Measurements from ENCODE around the gene WIZ. TPM values are rescaled to one million over a fixed set of nuclear protein-coding genes. Genes with fewer than 3 reads are reported as not detected.
A peak's percentile ranks its signal among the peaks of the same experiment; 100 is the strongest.

The WIZ gene
- total RNA-seq, 1 donor from 2014 or later: 34.1 TPM

DNA sequence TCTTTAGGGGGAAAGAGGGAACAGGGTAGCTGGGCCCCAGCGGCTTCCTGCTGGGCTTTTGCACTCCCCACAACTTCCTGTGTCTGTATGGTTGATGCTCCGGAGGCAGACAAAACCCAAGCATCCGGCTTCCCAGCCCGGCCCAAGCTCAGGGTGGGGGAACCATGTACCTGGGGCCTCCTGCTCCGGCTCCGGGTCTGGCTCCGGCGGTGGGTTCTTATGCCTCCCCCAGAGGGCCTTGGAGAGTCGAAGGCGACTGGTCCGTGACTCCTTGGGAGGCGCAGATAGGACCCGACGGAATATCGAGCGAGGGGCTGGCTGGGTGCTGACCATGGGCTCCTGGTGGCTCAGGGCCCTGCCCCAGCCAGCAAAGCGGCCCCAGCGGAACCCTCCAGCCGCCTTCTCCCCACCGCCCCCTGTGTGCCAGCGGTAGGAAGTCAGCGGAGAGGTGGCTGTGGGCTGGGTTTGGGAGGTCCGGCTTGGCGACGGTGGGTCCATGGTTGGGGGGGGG lies 14.2 kb upstream of the WIZ start:
- Mint-ChIP-seq H3K27ac (peak overlapping the region; percentile 91), H3K4me1 (peaks cover 41% of the 10 kb centered on the region), H3K4me3 (peak overlapping the region; percentile 89), H3K36me3 (ENCODE audit: low read depth) (peaks cover 37% of the 10 kb centered on the region), H3K9me3 (no peaks in the 10 kb centered on the region), H3K27me3 (peaks cover 5% of the 10 kb centered on the region)
- peak; percentile 52 for DNase-seq
- ChIA-PET CTCF (interaction anchor here (0.8 to 1.3 kb wide), 4 partner anchors 10 to 92 kb away, joined by 4 to 5 read pairs (median 4); partner anchors contain the start of genes AKAP8L and WIZ), POLR2A (interaction anchor here (0.5 to 2.5 kb wide), 12 partner anchors 9 to 767 kb away, joined by 3 to 27 read pairs (median 6); partner anchors contain the start of genes AKAP8, AKAP8L, HSH2D and WIZ)
- TF ChIP-seq, protein P1, sequence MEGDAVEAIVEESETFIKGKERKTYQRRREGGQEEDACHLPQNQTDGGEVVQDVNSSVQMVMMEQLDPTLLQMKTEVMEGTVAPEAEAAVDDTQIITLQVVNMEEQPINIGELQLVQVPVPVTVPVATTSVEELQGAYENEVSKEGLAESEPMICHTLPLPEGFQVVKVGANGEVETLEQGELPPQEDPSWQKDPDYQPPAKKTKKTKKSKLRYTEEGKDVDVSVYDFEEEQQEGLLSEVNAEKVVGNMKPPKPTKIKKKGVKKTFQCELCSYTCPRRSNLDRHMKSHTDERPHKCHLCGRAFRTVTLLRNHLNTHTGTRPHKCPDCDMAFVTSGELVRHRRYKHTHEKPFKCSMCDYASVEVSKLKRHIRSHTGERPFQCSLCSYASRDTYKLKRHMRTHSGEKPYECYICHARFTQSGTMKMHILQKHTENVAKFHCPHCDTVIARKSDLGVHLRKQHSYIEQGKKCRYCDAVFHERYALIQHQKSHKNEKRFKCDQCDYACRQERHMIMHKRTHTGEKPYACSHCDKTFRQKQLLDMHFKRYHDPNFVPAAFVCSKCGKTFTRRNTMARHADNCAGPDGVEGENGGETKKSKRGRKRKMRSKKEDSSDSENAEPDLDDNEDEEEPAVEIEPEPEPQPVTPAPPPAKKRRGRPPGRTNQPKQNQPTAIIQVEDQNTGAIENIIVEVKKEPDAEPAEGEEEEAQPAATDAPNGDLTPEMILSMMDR (IDR thresholded peaks at IDR 0.05): no peak
- intact Hi-C loops (cut with micrococcal nuclease): loop anchor here (1.0 to 10.0 kb wide), 4 partner anchors 13 to 91 kb away; no protein-coding TSS in a partner anchor
- ATAC-seq (ENCODE audit: low read depth): peak; percentile 83

DNA sequence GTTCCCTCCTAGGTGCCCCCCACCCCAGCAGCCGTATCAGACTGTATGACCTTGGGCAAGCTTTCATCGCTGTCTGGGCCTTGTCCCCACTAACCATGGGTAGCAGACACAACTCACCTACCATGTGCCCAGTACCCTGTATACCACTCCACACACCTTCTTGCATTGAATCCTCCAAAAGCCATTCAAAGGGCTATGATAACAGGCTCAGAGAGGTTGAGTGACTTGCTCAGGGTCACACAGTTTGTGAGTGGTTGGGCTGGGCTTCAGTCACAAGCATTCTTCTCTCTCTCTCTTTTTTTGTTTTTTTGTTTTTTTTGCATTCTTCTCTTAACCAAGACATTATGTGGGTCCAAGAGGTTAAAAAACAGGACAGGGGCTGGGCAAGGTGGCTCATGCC lies 11.9 kb upstream of the WIZ start:
- ChIA-PET CTCF (no interaction called here), POLR2A (interaction anchor here (2.5 kb wide), 1 partner anchor 43 kb away, joined by 18 read pairs; the partner anchor contains the start of gene AKAP8L)
- intact Hi-C loops (cut with micrococcal nuclease): loop anchor here (10.0 kb wide), 1 partner anchor 93 kb away; no protein-coding TSS in a partner anchor
- Mint-ChIP-seq H3K4me1 (peaks cover 29% of the 10 kb centered on the region), H3K4me3 (no peak overlapping the region), H3K27me3 (no peaks in the 10 kb centered on the region), H3K27ac (peak overlapping the region; percentile 50), H3K9me3 (no peaks in the 10 kb centered on the region), H3K36me3 (ENCODE audit: low read depth) (peaks cover 45% of the 10 kb centered on the region)
- DNase-seq (no peak), ATAC-seq (ENCODE audit: low read depth) (no peak)
- TF ChIP-seq, protein P1 (IDR thresholded peaks at IDR 0.05): no peak

DNA sequence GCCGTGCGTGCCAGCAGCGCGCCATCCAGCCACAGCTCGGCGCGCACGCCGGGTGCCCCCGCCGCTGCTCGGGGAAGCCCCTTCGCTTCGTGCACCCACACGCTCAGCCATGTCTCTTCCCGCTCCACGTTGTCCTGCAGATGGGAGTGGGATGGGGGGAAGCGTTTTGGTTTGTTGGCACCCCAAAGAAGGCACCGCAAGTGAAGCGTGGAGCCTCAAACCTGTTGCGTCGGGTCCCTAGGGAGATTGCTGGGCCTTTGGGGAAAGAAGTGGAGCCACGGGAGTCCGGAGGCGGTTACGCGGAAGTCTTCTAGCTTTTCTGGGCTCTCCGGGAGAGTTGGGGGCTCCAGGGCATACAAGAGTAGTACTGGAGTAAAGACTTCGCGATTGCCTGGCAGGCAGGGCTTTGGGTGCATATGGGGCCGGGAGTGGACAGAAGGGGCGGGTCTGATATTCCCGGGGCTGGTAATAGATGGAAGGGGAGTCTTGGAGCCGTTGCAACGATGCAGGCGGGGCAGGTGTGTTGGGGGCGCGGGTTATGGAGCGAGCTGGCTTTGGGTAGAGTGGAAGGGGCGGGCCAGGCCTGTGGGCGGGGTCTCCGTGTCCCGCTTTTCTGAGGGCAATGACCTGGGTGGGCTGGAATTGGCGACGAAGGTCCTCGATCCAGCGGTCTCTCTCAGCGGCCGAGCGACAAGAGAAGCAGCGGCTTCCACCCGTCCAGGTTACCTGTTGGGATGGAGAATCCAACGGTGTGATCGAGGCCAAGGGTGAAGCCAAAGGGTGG lies 8.1 kb upstream of the WIZ start:
- intact Hi-C loops (cut with micrococcal nuclease): no loop called here
- Mint-ChIP-seq H3K36me3 (ENCODE audit: low read depth) (peaks cover 68% of the 10 kb centered on the region), H3K27me3 (no peaks in the 10 kb centered on the region), H3K9me3 (no peaks in the 10 kb centered on the region), H3K27ac (no peak overlapping the region), H3K4me3 (no peak overlapping the region), H3K4me1 (peaks cover 9% of the 10 kb centered on the region)
- POLR2A ChIA-PET: no interaction called here
- DNase-seq: no peak
- ATAC-seq (ENCODE audit: low read depth): no peak
- CTCF ChIA-PET: no interaction called here
- TF ChIP-seq, protein P1 (IDR thresholded peaks at IDR 0.05): no peak

DNA sequence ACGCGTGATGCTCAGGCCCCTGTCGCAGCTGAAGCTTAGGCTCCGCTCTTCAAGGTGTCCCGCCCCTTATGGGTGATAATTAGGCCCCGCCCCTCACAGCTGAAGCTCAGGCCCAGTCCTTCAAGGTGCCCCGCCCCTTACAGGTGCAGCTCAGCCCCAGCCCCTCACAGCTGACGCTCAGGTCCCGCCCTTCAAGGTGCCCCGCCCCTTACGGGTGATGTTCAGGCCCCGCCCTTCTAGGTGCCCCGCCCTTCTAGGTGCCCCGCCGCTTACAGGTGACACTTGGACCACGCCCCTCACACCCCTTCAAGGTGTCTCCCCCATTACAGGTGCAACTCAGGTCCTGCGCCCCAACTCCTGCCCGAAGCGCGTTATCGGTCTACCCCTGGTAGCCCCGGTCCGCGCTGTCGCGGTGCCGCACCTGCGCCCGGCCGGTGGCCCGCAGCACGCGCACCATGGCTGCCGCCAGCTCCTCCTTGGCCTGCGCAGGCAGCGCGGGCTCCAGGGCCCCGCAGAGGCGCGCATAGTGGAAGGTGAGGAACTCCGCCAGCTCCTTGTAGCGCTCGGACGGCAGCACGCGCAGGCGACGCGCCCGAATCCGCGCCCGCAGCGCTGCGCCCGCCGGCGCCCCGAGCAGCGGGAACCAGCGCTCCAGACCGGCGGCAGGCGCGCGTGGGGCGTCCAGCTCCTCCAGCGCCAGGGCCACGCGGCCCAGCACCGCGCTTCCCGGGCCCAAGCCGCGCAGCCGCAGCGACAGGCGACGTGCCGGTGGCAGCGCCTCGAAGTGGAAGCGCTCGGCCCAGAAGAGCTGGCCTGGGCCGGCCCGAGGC lies 7.3 kb upstream of the WIZ start:
- POLR2A ChIA-PET: no interaction called here
- no peak overlapping the region for H3K27ac Mint-ChIP-seq
- peaks cover 4% of the 10 kb centered on the region for H3K4me1 Mint-ChIP-seq
- no peaks in the 10 kb centered on the region for H3K27me3 Mint-ChIP-seq
- H3K36me3 Mint-ChIP-seq (ENCODE audit: low read depth): peaks cover 65% of the 10 kb centered on the region
- peak; percentile 41 for ATAC-seq (ENCODE audit: low read depth)
- no peaks in the 10 kb centered on the region for H3K9me3 Mint-ChIP-seq
- no peak for DNase-seq
- intact Hi-C loops (cut with micrococcal nuclease): no loop called here
- H3K4me3 Mint-ChIP-seq: no peak overlapping the region
- CTCF ChIA-PET: no interaction called here
- TF ChIP-seq, protein P1 (IDR thresholded peaks at IDR 0.05): no peak
